B cell (primary cell): ENCODE results near the gene DIRAS1. TPM values are rescaled to one million over a fixed set of nuclear protein-coding genes. Genes with fewer than 3 reads are reported as not detected.

Experiments
- ATAC-seq: fragments of 200-7000 bp; cut with Tn5 transposase; one replicate; pipeline ENCODE4 v1.10.0; 2021; ENCODE audit warnings: low read depth, mild to moderate bottlenecking, moderate number of reproducible peaks, moderate library complexity
- CTCF ChIA-PET: fragments of 350-600 bp; sonication (Branson Sonifier 250); formaldehyde crosslinking; loops from one replicate; lab custom pipeline; 2021; ENCODE audit warnings: antibody characterized with exemption, inconsistent platforms; lab: Charles Lee
- POLR2A ChIA-PET: fragments of 350-600 bp; sonication (Branson Sonifier 250); formaldehyde crosslinking; loops from one replicate; lab custom pipeline; 2021; ENCODE audit warnings: antibody characterized with exemption; lab: Charles Lee
- DNase-seq: peaks from one replicate; pipeline ENCODE4 v3.0.0; 2013
- H2AFZ ChIP-seq: 2 replicates; pipeline ENCODE4 v1.6.1; 2012; ENCODE audit warnings: mild to moderate bottlenecking, low read depth, low read length; ENCODE audit not compliant: insufficient read depth, poor library complexity, severe bottlenecking
- H3K27ac ChIP-seq, 2 donors: 1 replicate in 1 of 2; 2 replicates in 1 of 2; pipeline ENCODE4 v1.5.1; 2012 to 2013; ENCODE audit warnings: low read length in 2 of 2, mild to moderate bottlenecking in 2 of 2, moderate library complexity in 1 of 2
- H3K27me3 ChIP-seq, 4 experiments: fragments of 200-600 bp in 1 of 4; sonication (generic) in 1 of 4; replicated peaks in 1 of 4; 1 replicate in 2 of 4; 2 replicates in 2 of 4; pipeline versions ENCODE4 v1.6.1 to v1.7.0; 2013 to 2016; ENCODE audit warnings: low read length in 3 of 4, mild to moderate bottlenecking in 2 of 4, mixed read lengths in 1 of 4, moderate library complexity in 1 of 4; ENCODE audit not compliant: insufficient read depth in 4 of 4, control insufficient read depth in 3 of 4; ENCODE audit errors: control extremely low read depth in 1 of 4
- H3K36me3 ChIP-seq, 2 experiments: replicated peaks in 1 of 2; 1 replicate in 1 of 2; 2 replicates in 1 of 2; pipeline versions ENCODE4 v1.6.1 to v1.7.1; 2013; ENCODE audit warnings: low read length in 1 of 2; ENCODE audit not compliant: insufficient read depth in 2 of 2, control insufficient read depth in 1 of 2; ENCODE audit errors: control extremely low read depth in 1 of 2, extremely low read depth in 1 of 2
- H3K4me1 ChIP-seq, 2 donors: fragments of 200-600 bp in 1 of 2; sonication (generic) in 1 of 2; 1 replicate in 1 of 2; 2 replicates in 1 of 2; pipeline versions ENCODE4 v1.5.1 to v1.6.1; 2013 to 2017; ENCODE audit warnings: low read length in 2 of 2; ENCODE audit not compliant: control insufficient read depth in 2 of 2, insufficient read depth in 2 of 2
- H3K4me2 ChIP-seq: replicated peaks from 2 replicates; pipeline ENCODE3; 2012; ENCODE audit warnings: mild to moderate bottlenecking, low read depth, low read length; ENCODE audit not compliant: poor library complexity, severe bottlenecking
- H3K4me3 ChIP-seq, 5 experiments: fragments of 200-600 bp in 1 of 5; sonication (generic) in 1 of 5; 1 replicate in 3 of 5; 2 replicates in 2 of 5; pipeline versions ENCODE4 v1.5.1 to v1.7.0; 2011 to 2016; ENCODE audit warnings: low read length in 4 of 5, mild to moderate bottlenecking in 4 of 5, low read depth in 2 of 5, control low read depth in 1 of 5, moderate library complexity in 1 of 5; ENCODE audit not compliant: insufficient read depth in 1 of 5; ENCODE audit errors: control extremely low read depth in 1 of 5, extremely low read depth in 1 of 5
- H3K79me2 ChIP-seq: fragments of 200-600 bp; sonication (generic); one replicate; pipeline ENCODE4 v1.6.0; 2016; ENCODE audit warnings: low read length; ENCODE audit not compliant: control insufficient read depth, insufficient read depth
- H3K9ac ChIP-seq: fragments of 200-600 bp; sonication (generic); 2 replicates; pipeline ENCODE4 v1.6.1; 2017; ENCODE audit warnings: mild to moderate bottlenecking, low read length, moderate library complexity
- H3K9me3 ChIP-seq, 3 donors: one replicate each; pipeline versions ENCODE4 v1.6.1 to v1.7.1; 2013; ENCODE audit warnings: low read length in 2 of 3; ENCODE audit not compliant: control insufficient read depth in 2 of 3, insufficient read depth in 1 of 3; ENCODE audit errors: control extremely low read depth in 1 of 3
- H4K20me1 ChIP-seq: 2 replicates; pipeline ENCODE4 v1.6.0; 2012; ENCODE audit warnings: mild to moderate bottlenecking, low read length; ENCODE audit not compliant: insufficient read depth, control insufficient read depth, poor library complexity, severe bottlenecking
- H3K27ac Mint-ChIP-seq: one replicate; pipeline ENCODE4 v1.8.0; 2021; ENCODE audit warnings: mixed read lengths
- H3K27me3 Mint-ChIP-seq: one replicate; pipeline ENCODE4 v1.8.0; 2021; ENCODE audit warnings: mixed read lengths
- H3K4me1 Mint-ChIP-seq: one replicate; pipeline ENCODE4 v1.8.0; 2021; ENCODE audit warnings: mixed read lengths
- H3K4me3 Mint-ChIP-seq: one replicate; pipeline ENCODE4 v1.8.0; 2021; ENCODE audit warnings: mixed read lengths
- H3K9me3 Mint-ChIP-seq: one replicate; pipeline ENCODE4 v1.8.0; 2022; ENCODE audit warnings: mixed read lengths; ENCODE audit not compliant: insufficient read depth
- CTCF ChIP-seq: fragments of 200-600 bp; IDR thresholded peaks from one replicate; pipeline ENCODE4 v1.8.0; 2022; ENCODE audit warnings: antibody characterized with exemption, mild to moderate bottlenecking
- EZH2 ChIP-seq: IDR thresholded peaks from 2 replicates; pipeline ENCODE4 v1.6.1; 2012; ENCODE audit warnings: borderline replicate concordance, low read depth, mild to moderate bottlenecking, moderate library complexity, low read length; ENCODE audit not compliant: insufficient read depth, poor library complexity, severe bottlenecking
- WGBS: methylation state at CpG from one replicate; pipeline ENCODE4 v1.1.5; 2013; ENCODE audit warnings: missing lambda C conversion rate; ENCODE audit not compliant: insufficient coverage; 5-methylcytosine and 5-hydroxymethylcytosine counted together
- intact Hi-C: fragments of 100-400 bp; cut with micrococcal nuclease; formaldehyde crosslinking; loops from one replicate; pipeline ENCODE4 v1.10.0; 2022
- polyA plus RNA-seq: library from polyadenylated mRNA; depleted of rRNA; stranded (reverse); fragments of >200 nt; gene quantifications from 2 replicates; pipeline ENCODE4 v1.2.3, GENCODE V29; 2012
- total RNA-seq, 2 donors: library from RNA; stranded (reverse); fragments of 120-200 nt in 1 of 2; gene quantifications; 1 replicate in 1 of 2; 2 replicates in 1 of 2; pipeline versions ENCODE4 v1.2.3 to v1.2.4, GENCODE V29; 2013 to 2022

The DIRAS1 gene
- total and polyA plus RNA-seq, 2 donors (not counting 1 experiment from before 2014, with no cell fraction given): 5.2 to 23.7 TPM

DNA sequence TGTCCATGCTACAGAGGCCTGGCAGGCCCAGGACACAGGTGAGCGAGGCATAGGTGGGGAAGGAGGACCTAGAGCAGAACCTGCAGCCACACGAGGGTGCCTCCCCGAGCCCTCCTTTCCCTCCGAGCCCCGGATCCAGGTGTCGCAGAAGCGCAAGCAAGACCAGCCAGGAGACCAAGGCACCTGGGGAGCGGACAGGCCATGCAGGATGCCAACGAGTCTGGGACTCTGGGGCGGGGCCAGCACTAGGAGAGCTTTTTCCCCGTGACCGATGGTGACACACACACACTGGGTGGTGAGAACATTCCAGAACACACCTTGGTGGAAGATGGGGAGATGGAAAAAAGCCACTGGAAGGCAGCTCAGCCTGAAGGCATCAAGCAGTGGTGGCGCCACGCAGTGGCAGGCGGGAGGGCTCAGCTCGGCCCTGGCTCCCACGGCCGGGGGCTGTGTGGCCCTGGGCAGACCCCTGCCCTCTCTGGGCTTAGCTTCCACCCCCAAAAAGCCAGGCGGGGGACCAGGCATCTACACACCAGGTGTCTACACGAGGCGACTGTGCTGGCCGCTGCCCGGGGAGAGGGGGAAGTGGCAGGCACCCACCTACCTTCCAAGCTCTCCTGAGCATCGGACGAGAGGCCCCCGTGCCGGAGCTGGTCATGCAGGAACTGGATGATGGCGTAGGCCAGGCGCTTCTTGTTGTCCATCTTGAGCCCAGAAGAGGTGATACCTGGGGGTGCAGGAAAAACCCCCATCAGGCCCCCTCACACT, 47.4 kb upstream of the DIRAS1 start:
- Mint-ChIP-seq H3K27ac (no peak overlapping the region), H3K9me3 (no peaks in the 10 kb centered on the region)

More for the DNA sequence above, 47.4 kb upstream of the DIRAS1 start:
- Histone ChIP-seq H3K27ac (no peak overlapping the region), H3K9ac (no peak overlapping the region), H2AFZ (no peak overlapping the region), H3K36me3 (peaks cover 0 to 57% of the 10 kb centered on the region in 2 experiments), H3K9me3 (no peaks in the 10 kb centered on the region), H3K27me3 (no peaks in the 10 kb centered on the region), H4K20me1 (peaks cover 58% of the 10 kb centered on the region), H3K4me3 (no peak overlapping the region), H3K4me2 (no peak overlapping the region), H3K4me1 (peaks cover 0 to 5% of the 10 kb centered on the region in 2 donors), H3K79me2 (peaks cover 50% of the 10 kb centered on the region)
- H3K4me1 Mint-ChIP-seq: peaks cover 2% of the 10 kb centered on the region
- ATAC-seq: no peak
- TF ChIP-seq CTCF (no peak), EZH2 (no peak)
- no peaks in the 10 kb centered on the region for H3K27me3 Mint-ChIP-seq
- intact Hi-C loops: no loop called here
- no peak for DNase-seq
- no peak overlapping the region for H3K4me3 Mint-ChIP-seq
- POLR2A ChIA-PET: no interaction called here
- WGBS: 96% methylated on average over 22 of the region's 29 CpGs
- CTCF ChIA-PET: interaction anchor here (0.8 kb wide), 1 partner anchor 120 kb away, joined by 4 read pairs; no protein-coding TSS in a partner anchor
